ENCODE measurements around the gene TLK1. TPM values are rescaled to one million over a fixed set of nuclear protein-coding genes. Genes with fewer than 3 reads are reported as not detected.

The TLK1 gene
- total RNA-seq, 2 donors from 2014 or later: 85.4 to 85.8 TPM

DNA sequence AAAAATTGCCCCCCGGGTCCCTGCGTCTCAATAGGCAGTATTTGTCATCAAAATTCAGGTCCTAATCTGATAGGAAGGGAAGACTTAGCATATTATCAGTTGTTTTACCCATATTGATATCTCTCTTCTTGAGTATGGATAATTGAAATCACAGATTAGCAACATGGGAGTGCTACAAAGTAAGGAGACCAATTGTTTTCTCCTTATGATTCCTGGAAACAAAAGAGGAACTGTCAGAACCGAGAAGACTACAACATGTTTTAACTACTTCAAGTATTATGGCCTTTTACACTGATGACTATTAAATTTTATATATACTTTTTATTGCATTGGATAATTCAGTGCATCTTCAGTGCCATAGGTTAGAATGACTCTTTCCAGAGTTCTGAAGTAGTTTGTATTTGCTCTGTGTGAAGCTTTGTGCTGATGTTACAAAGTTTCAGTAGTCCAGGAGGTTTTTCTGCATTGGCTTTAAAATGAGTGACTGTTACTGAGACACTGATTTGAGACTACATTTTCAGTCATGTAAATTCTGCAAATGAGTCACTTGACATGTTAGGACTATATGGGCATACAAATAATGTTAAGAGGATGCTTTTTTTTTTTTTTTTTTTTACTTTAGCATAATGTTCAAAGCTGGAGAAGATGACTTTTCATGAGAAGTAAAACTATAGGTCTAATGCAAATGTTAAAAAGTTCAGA is 19.7 kb upstream of the TLK1 start:
- Histone ChIP-seq H3K9me3 (ENCODE audit: control insufficient read depth, low read length) (no peaks in the 10 kb centered on the region), H3K9ac (ENCODE audit: extremely low read depth, low read length, poor library complexity, severe bottlenecking) (no peak overlapping the region), H3K36me3 (ENCODE audit: control insufficient read depth, insufficient read depth, low read length) (no peaks in the 10 kb centered on the region), H3K27ac (ENCODE audit: low read depth, low read length) (no peak overlapping the region), H3K4me3 (ENCODE audit: low read length) (no peak overlapping the region), H3K27me3 (ENCODE audit: control insufficient read depth, insufficient read depth, low read length, poor library complexity, severe bottlenecking) (no peaks in the 10 kb centered on the region), H3K4me1 (ENCODE audit: control insufficient read depth, insufficient read depth, low read length) (no peaks in the 10 kb centered on the region)
- peaks cover 15% of the 10 kb centered on the region for H3K4me1 Mint-ChIP-seq
- WGBS, 2 experiments (ENCODE audit: insufficient coverage in 1 of 2, insufficient read length in 1 of 2): 83 to 86% methylated on average over 1 to 3 of the region's 3 CpGs
- no peaks in the 10 kb centered on the region for H3K36me3 Mint-ChIP-seq (ENCODE audit: low read depth)
- no peak overlapping the region for H3K4me3 Mint-ChIP-seq
- H3K27me3 Mint-ChIP-seq (ENCODE audit: insufficient read depth): no peaks in the 10 kb centered on the region
- DNase-seq: no peak
- no peak overlapping the region for H3K27ac Mint-ChIP-seq
- H3K9me3 Mint-ChIP-seq: no peaks in the 10 kb centered on the region
- TF ChIP-seq, protein P1, sequence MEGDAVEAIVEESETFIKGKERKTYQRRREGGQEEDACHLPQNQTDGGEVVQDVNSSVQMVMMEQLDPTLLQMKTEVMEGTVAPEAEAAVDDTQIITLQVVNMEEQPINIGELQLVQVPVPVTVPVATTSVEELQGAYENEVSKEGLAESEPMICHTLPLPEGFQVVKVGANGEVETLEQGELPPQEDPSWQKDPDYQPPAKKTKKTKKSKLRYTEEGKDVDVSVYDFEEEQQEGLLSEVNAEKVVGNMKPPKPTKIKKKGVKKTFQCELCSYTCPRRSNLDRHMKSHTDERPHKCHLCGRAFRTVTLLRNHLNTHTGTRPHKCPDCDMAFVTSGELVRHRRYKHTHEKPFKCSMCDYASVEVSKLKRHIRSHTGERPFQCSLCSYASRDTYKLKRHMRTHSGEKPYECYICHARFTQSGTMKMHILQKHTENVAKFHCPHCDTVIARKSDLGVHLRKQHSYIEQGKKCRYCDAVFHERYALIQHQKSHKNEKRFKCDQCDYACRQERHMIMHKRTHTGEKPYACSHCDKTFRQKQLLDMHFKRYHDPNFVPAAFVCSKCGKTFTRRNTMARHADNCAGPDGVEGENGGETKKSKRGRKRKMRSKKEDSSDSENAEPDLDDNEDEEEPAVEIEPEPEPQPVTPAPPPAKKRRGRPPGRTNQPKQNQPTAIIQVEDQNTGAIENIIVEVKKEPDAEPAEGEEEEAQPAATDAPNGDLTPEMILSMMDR (conservative IDR thresholded peaks at IDR 0.05): no peak

DNA sequence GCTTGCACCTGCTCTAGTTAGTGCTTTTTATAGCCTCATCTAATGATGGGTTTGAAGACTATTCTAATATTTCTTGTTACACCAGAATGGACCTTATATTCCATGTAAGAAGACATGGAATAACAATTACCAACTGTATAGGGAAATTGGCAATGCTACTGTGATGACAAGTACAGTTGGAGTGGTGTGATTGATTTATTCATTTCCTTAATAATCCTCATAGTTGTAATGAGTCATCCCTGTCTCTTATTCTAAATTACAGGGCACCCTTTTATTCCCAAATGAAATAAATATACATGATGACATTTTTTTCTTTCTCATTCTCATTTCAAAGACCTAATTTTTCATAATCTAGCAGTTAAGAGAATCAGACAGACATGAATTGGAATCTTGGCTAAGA is 18.3 kb upstream of the TLK1 start:
- no peaks in the 10 kb centered on the region for H3K36me3 ChIP-seq (ENCODE audit: control insufficient read depth, insufficient read depth, low read length)
- no peaks in the 10 kb centered on the region for H3K27me3 ChIP-seq (ENCODE audit: control insufficient read depth, insufficient read depth, low read length, poor library complexity, severe bottlenecking)
- H3K4me3 ChIP-seq (ENCODE audit: low read length): no peak overlapping the region
- Mint-ChIP-seq H3K27me3 (ENCODE audit: insufficient read depth) (no peaks in the 10 kb centered on the region), H3K9me3 (no peaks in the 10 kb centered on the region), H3K27ac (no peak overlapping the region), H3K4me3 (no peak overlapping the region), H3K4me1 (peaks cover 14% of the 10 kb centered on the region), H3K36me3 (ENCODE audit: low read depth) (no peaks in the 10 kb centered on the region)
- H3K9me3 ChIP-seq (ENCODE audit: control insufficient read depth, low read length): no peaks in the 10 kb centered on the region
- TF ChIP-seq, protein P1 (conservative IDR thresholded peaks at IDR 0.05): no peak
- DNase-seq: no peak
- no peaks in the 10 kb centered on the region for H3K4me1 ChIP-seq (ENCODE audit: control insufficient read depth, insufficient read depth, low read length)
- H3K27ac ChIP-seq (ENCODE audit: low read depth, low read length): no peak overlapping the region
- H3K9ac ChIP-seq (ENCODE audit: extremely low read depth, low read length, poor library complexity, severe bottlenecking): no peak overlapping the region

DNA sequence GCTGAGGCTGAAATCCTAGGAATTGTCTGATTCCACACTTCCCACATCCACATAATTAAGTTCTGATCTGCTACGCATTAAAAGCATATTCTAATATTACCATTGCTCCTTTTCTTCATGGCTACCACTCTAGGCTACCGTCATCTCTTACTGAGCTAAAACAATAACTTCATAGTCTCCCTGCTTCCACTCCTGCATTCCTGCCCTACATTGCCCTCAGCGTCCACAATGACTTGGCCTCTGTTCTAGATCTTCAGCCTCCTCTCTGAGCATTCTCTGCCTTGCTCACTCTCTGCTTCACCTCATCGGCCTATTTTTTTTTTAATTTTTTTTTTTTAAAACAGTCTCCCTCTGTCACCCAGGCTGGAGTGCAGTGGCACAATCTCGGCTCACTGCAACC is 15.8 kb upstream of the TLK1 start:
- Histone ChIP-seq H3K9ac (ENCODE audit: extremely low read depth, low read length, poor library complexity, severe bottlenecking) (no peak overlapping the region), H3K36me3 (ENCODE audit: control insufficient read depth, insufficient read depth, low read length) (no peaks in the 10 kb centered on the region), H3K9me3 (ENCODE audit: control insufficient read depth, low read length) (no peaks in the 10 kb centered on the region), H3K4me1 (ENCODE audit: control insufficient read depth, insufficient read depth, low read length) (no peaks in the 10 kb centered on the region), H3K27ac (ENCODE audit: low read depth, low read length) (no peak overlapping the region), H3K27me3 (ENCODE audit: control insufficient read depth, insufficient read depth, low read length, poor library complexity, severe bottlenecking) (no peaks in the 10 kb centered on the region), H3K4me3 (ENCODE audit: low read length) (no peak overlapping the region)
- no peak for DNase-seq
- H3K4me1 Mint-ChIP-seq: peaks cover 10% of the 10 kb centered on the region
- TF ChIP-seq, protein P1 (conservative IDR thresholded peaks at IDR 0.05): no peak
- 93 to 94% methylated on average over 4 to 5 of the region's 5 CpGs for WGBS, 2 experiments (ENCODE audit: insufficient coverage in 1 of 2, insufficient read length in 1 of 2)
- H3K4me3 Mint-ChIP-seq: no peak overlapping the region
- H3K9me3 Mint-ChIP-seq: no peaks in the 10 kb centered on the region
- no peak overlapping the region for H3K27ac Mint-ChIP-seq
- H3K27me3 Mint-ChIP-seq (ENCODE audit: insufficient read depth): no peaks in the 10 kb centered on the region
- H3K36me3 Mint-ChIP-seq (ENCODE audit: low read depth): no peaks in the 10 kb centered on the region

Data from endodermal cell (in vitro differentiated cells).